K562 (cell line): ENCODE results near the gene PAQR4. TPM values are rescaled to one million over a fixed set of nuclear protein-coding genes. Genes with fewer than 3 reads are reported as not detected.

Experiments
- ATAC-seq: fragments of 200-7000 bp; cut with Tn5 transposase; 3 replicates; pipeline ENCODE4 v1.9.1; 2020; ENCODE audit warnings: moderate library complexity
- BruUV-seq: library from RNA; stranded (reverse); fragments of 400-500 nt; replicated peaks from 2 replicates; lab custom pipeline; 2021; lab: Mats Ljungman, UMichigan
- CTCF ChIA-PET: fragments of 300-600 bp; formaldehyde crosslinking; extraction: SDS; loops from one replicate; lab custom pipeline; 2021; ENCODE audit warnings: low intra/inter-chr PET ratio; lab: Yijun Ruan, JAX
- POLR2A ChIA-PET: fragments of 300-600, 350-650 bp; sonication (Branson Sonifier 250); formaldehyde crosslinking; extraction: SDS; loops from one replicate; lab custom pipeline; 2021; ENCODE audit warnings: antibody characterized with exemption, inconsistent platforms; lab: Yijun Ruan, JAX
- DNase-seq, 4 experiments: peaks; one replicate each; pipeline versions ENCODE4 v3.0.0 to v3.0.0-alpha.2; 2011 to 2018; ENCODE audit warnings: low spot score in 3 of 4, mixed read lengths in 3 of 4; ENCODE audit errors: extremely low read depth in 1 of 4
- FAIRE-seq: peaks from 2 replicates; lab custom pipeline; 2011; peaks lifted over from hg19 to GRCh38; lab: Jason Lieb, UNC
- H2AFZ ChIP-seq: 2 replicates; pipeline ENCODE4 v1.6.0; 2011; ENCODE audit warnings: low read depth, low read length, control low read depth, inconsistent platforms
- H3K27ac ChIP-seq: fragments of 200-600 bp; 3 replicates; pipeline ENCODE4 v1.8.0; 2011; ENCODE audit warnings: low read depth, mild to moderate bottlenecking, control low read depth, inconsistent platforms, low read length, moderate library complexity, mixed read lengths; ENCODE audit errors: extremely low read depth
- H3K27me3 ChIP-seq, 2 experiments: fragments of 300-600 bp in 1 of 2; 2 replicates in 1 of 2; 3 replicates in 1 of 2; pipeline versions ENCODE4 v1.6.0 to v1.8.0; 2011; ENCODE audit warnings: inconsistent platforms in 2 of 2, low read length in 2 of 2, mild to moderate bottlenecking in 1 of 2, mixed read lengths in 1 of 2, moderate library complexity in 1 of 2; ENCODE audit not compliant: control insufficient read depth in 2 of 2, insufficient read depth in 2 of 2
- H3K36me3 ChIP-seq: fragments of 300-600 bp; 3 replicates; pipeline ENCODE4 v1.8.0; 2011; ENCODE audit warnings: mild to moderate bottlenecking, low read length, inconsistent platforms; ENCODE audit not compliant: control insufficient read depth, insufficient read depth
- H3K4me1 ChIP-seq, 2 experiments: fragments of 200-600 bp in 1 of 2; replicated peaks in 1 of 2; 2 replicates in 1 of 2; 3 replicates in 1 of 2; pipeline versions ENCODE4 v1.5.1 to v1.8.0; 2011; ENCODE audit warnings: inconsistent platforms in 2 of 2, low read length in 2 of 2, mild to moderate bottlenecking in 1 of 2, mixed read lengths in 1 of 2, moderate library complexity in 1 of 2; ENCODE audit not compliant: control insufficient read depth in 2 of 2, insufficient read depth in 2 of 2
- H3K4me2 ChIP-seq: 2 replicates; pipeline ENCODE4 v1.6.1; 2011; ENCODE audit warnings: low read length, control low read depth, inconsistent platforms, mixed read lengths; ENCODE audit not compliant: insufficient read depth
- H3K4me3 ChIP-seq: fragments of 200-600 bp; sonication (generic), shearing (Covaris generic); 2 replicates; pipeline ENCODE4 v1.5.1; 2016; ENCODE audit warnings: control low read depth, inconsistent platforms
- H3K79me2 ChIP-seq: fragments of 200-600 bp; 3 replicates; pipeline ENCODE4 v1.8.0; 2011; ENCODE audit warnings: low read length, inconsistent platforms; ENCODE audit not compliant: control insufficient read depth, insufficient read depth
- H3K9ac ChIP-seq, 2 experiments: 2 replicates each; pipeline versions ENCODE4 v1.6.0 to v1.6.1; 2011; ENCODE audit warnings: low read depth in 2 of 2, low read length in 2 of 2, control low read depth in 1 of 2, inconsistent platforms in 1 of 2, mild to moderate bottlenecking in 1 of 2, mixed read lengths in 1 of 2; ENCODE audit not compliant: insufficient read depth in 1 of 2
- H3K9me1 ChIP-seq: one replicate; pipeline ENCODE4 v1.6.0; 2011; ENCODE audit warnings: inconsistent platforms, mild to moderate bottlenecking, low read length, moderate library complexity; ENCODE audit not compliant: control insufficient read depth, insufficient read depth
- H3K9me3 ChIP-seq: replicated peaks from 2 replicates; pipeline ENCODE4 v1.5.1; 2011; ENCODE audit warnings: low read depth, low read length, inconsistent platforms; ENCODE audit not compliant: control insufficient read depth, insufficient read depth
- H4K20me1 ChIP-seq: replicated peaks from 2 replicates; pipeline ENCODE4 v1.6.1; 2011; ENCODE audit warnings: low read length, inconsistent platforms, mixed read lengths; ENCODE audit not compliant: control insufficient read depth, insufficient read depth
- DMBX1 ChIP-seq: fragments of 250-450 bp; sonication (Bioruptor Pico); IDR thresholded peaks from 2 replicates; pipeline ENCODE4 v1.8.0; 2022; ENCODE audit warnings: inconsistent platforms, mild to moderate bottlenecking, moderate library complexity, borderline replicate concordance
- GATAD2A ChIP-seq: fragments of 450-650 bp; IDR thresholded peaks from 2 replicates; pipeline ENCODE4 v1.6.1; 2017
- HOXB6 ChIP-seq: fragments of 250-450 bp; sonication (Bioruptor Pico); IDR thresholded peaks from 2 replicates; pipeline ENCODE4 v1.5.1; 2022; ENCODE audit warnings: mild to moderate bottlenecking, borderline replicate concordance
- POLR2G ChIP-seq: fragments of 200-400 bp; formaldehyde crosslinking; IDR thresholded peaks from 2 replicates; pipeline ENCODE4 v1.6.1; 2017; ENCODE audit warnings: low read depth, mild to moderate bottlenecking, antibody characterized with exemption, low read length, moderate library complexity
- RB1 ChIP-seq: fragments of 450-650 bp; IDR thresholded peaks from 2 replicates; pipeline ENCODE4 v1.6.1; 2017; ENCODE audit warnings: low read depth, mild to moderate bottlenecking
- RBBP5 ChIP-seq: fragments of 200-600 bp; sonication (generic); IDR thresholded peaks from 2 replicates; pipeline ENCODE4 v1.6.1; 2012; ENCODE audit warnings: borderline replicate concordance, mild to moderate bottlenecking, low read length, control low read depth, inconsistent platforms; ENCODE audit not compliant: insufficient read depth, poor library complexity, severe bottlenecking
- TAF1 ChIP-seq: IDR thresholded peaks from 2 replicates; pipeline ENCODE4 v1.6.1; 2011; ENCODE audit warnings: mild to moderate bottlenecking, low read length, moderate library complexity; ENCODE audit not compliant: insufficient read depth, control insufficient read depth, severe bottlenecking; ENCODE audit errors: extremely low read depth
- ZBTB7A ChIP-seq: IDR thresholded peaks from 2 replicates; pipeline ENCODE4 v1.6.1; 2011; ENCODE audit warnings: low read depth, mild to moderate bottlenecking, low read length, moderate library complexity, borderline replicate concordance; ENCODE audit not compliant: control insufficient read depth
- WGBS: fragments of 100-300 bp; shearing (Covaris generic); methylation state at CpG from one replicate; pipeline ENCODE4 v1.1.6; 2016; ENCODE audit warnings: low coverage, mixed read lengths; ENCODE audit not compliant: insufficient coverage; ENCODE audit errors: missing lambda C conversion rate; 5-methylcytosine and 5-hydroxymethylcytosine counted together
- in situ Hi-C: fragments of 300-500 bp; cut with MboI; formaldehyde crosslinking; loops from 4 replicates; pipeline ENCODE4 v1.15.0; 2018; ENCODE audit warnings: inconsistent platforms, mixed read lengths
- intact Hi-C: fragments of 100-400 bp; cut with micrococcal nuclease; formaldehyde crosslinking; loops from 2 replicates; pipeline ENCODE4 v1.14.2; 2022
- polyA plus RNA-seq, 8 experiments: library from polyadenylated mRNA; depleted of rRNA in 4 of 8; stranded (reverse) in 5 of 8; unstranded in 3 of 8; fragments of >200 nt; fragmentation: Nextera tagmentation in 2 of 8; fragmentation: Illumina TruSeq in 1 of 8; extraction: Ambion mirVana in 2 of 8; extraction: Trizol in 1 of 8; gene quantifications; 2 replicates each; pipeline versions ENCODE4 v1.2.1 to v1.2.3, GENCODE V29; 2011 to 2014; ENCODE audit warnings: inconsistent platforms in 1 of 8, missing spikeins in 1 of 8
- total RNA-seq, 7 experiments: library from RNA; depleted of rRNA in 6 of 7; stranded (reverse); fragments of >200 nt in 6 of 7; fragmentation: Illumina TruSeq in 2 of 7; extraction: Trizol in 2 of 7; gene quantifications; 2 replicates each; pipeline versions ENCODE4 v1.2.1 to v1.2.3, GENCODE V29; 2011 to 2021; ENCODE audit warnings: low replicate concordance in 1 of 7
- TF ChIP-seq, protein P1 (sequence below): fragments of 250-450 bp; sonication (Bioruptor Pico); IDR thresholded peaks from 2 replicates; pipeline ENCODE4 v1.4.0; 2020; ENCODE audit warnings: mild to moderate bottlenecking
- TF ChIP-seq, protein P2 (sequence below): fragments of 250-450 bp; sonication (Bioruptor Pico); IDR thresholded peaks from 2 replicates; pipeline ENCODE4 v1.6.1; 2021; ENCODE audit warnings: mild to moderate bottlenecking
- TF ChIP-seq, protein P3 (sequence below), 2 experiments: fragments of 450-650 bp in 1 of 2; IDR thresholded peaks; 2 replicates each; pipeline ENCODE4 v1.6.1; 2011 to 2017; ENCODE audit warnings: low read depth in 2 of 2, antibody characterized with exemption in 1 of 2, borderline replicate concordance in 1 of 2, low read length in 1 of 2, mild to moderate bottlenecking in 1 of 2, mixed read lengths in 1 of 2; ENCODE audit not compliant: control insufficient read depth in 1 of 2
- TF ChIP-seq, protein P4 (sequence below): fragments of 250-450 bp; sonication (Bioruptor Pico); IDR thresholded peaks from 2 replicates; pipeline ENCODE4 v1.5.0; 2021

PAQR4 gene
- total and polyA plus RNA-seq, 9 of the 15 experiments (the other 6 are each of a cell fraction or from before 2014, with no cell fraction given): 0.62 to 40.4 (median 19.5) TPM

DNA sequence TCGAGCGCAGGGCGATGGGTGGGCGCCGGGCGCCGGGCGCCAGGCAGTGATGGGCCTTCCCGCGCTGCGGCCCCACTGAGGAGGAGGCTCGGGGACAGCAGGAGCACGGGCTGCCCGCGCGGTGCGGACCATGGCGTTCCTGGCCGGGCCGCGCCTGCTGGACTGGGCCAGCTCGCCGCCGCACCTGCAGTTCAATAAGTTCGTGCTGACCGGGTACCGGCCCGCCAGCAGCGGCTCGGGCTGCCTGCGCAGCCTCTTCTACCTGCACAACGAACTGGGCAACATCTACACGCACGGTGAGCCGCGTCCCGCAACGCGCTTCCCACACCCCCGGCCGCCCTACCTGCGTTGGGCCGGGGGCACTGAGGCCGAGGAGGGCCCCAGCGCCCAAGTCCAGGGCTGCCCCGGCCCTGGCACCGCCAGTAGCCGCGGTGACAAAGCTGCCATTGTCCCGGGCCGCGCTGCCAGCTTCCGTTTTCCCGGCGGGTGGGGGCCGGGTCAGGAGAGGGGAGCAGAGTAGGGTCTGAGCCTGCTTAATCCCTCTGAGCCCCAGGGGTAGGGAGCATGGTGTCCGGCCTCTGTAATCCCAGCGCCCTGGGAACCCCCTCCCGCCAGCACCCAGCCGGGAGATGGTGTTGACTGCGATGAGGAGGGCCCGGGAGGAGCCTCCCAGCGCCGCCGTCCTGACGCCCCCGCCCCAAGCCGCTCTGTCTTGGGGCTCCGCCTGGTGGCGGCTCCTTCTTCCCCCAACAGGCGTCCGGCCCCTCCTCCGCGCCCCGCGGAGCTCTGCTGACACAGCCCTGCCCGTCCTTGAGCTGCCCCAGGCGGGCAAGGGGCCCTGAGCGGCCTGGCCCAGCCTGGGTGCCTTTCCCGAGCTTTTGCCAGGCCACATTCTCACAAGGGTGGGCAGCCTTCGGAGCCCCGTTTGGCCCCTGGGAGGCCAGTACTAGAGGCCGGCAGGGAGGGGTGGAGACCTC is 685 bp downstream of the PAQR4 start:
- in situ Hi-C loops (no loop called here), intact Hi-C loops (loop anchor here (2.0 to 10.0 kb wide), 2 partner anchors 13 to 55 kb away; partner anchors contain the start of genes HCFC1R1, THOC6 and TNFRSF12A)
- peak; percentile 80 for ATAC-seq
- Histone ChIP-seq H3K27ac (peak overlapping the region; percentile 84), H4K20me1 (peaks cover 25% of the 10 kb centered on the region), H3K79me2 (peaks cover 22% of the 10 kb centered on the region), H3K27me3 (no peaks in the 10 kb centered on the region), H3K9me3 (no peaks in the 10 kb centered on the region), H3K4me1 (peaks cover 17 to 96% of the 10 kb centered on the region in 2 experiments), H3K36me3 (peaks cover 44% of the 10 kb centered on the region; the same call in 2 of the 3 replicates), H3K9ac (peak overlapping the region; percentile 77 to 99), H3K9me1 (peaks cover 3% of the 10 kb centered on the region), H3K4me2 (peak overlapping the region; percentile 78), H2AFZ (peak overlapping the region; percentile 91), H3K4me3 (peak overlapping the region; percentile 96)
- ChIA-PET POLR2A (interaction anchor here (0.5 to 1.9 kb wide), 15 partner anchors 8 to 455 kb away, joined by 3 to 23 read pairs (median 3); partner anchors contain the start of genes HCFC1R1, PKMYT1 and THOC6), CTCF (no interaction called here)
- peak; percentile 75 to 94 (median 80) for DNase-seq
- peak; percentile 82 for FAIRE-seq
- WGBS: 2% methylated on average over 31 of the region's 83 CpGs
- BruUV-seq: no TSS peak
- peak; percentile 4 for TF ChIP-seq RBBP5
- TF ChIP-seq, protein P1, sequence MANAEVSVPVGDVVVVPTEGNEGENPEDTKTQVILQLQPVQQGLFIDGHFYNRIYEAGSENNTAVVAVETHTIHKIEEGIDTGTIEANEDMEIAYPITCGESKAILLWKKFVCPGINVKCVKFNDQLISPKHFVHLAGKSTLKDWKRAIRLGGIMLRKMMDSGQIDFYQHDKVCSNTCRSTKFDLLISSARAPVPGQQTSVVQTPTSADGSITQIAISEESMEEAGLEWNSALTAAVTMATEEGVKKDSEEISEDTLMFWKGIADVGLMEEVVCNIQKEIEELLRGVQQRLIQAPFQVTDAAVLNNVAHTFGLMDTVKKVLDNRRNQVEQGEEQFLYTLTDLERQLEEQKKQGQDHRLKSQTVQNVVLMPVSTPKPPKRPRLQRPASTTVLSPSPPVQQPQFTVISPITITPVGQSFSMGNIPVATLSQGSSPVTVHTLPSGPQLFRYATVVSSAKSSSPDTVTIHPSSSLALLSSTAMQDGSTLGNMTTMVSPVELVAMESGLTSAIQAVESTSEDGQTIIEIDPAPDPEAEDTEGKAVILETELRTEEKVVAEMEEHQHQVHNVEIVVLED (CRISPR knock-in tag): peak; percentile 27; the same call in 1 of the 2 replicates
- TF ChIP-seq GATAD2A: 0 out of 2 replicates have a peak, but pooled peaks have one; percentile 9
- TF ChIP-seq DMBX1 (CRISPR knock-in tag): no peak
- TF ChIP-seq HOXB6: no peak
- peak; percentile 72 for TF ChIP-seq TAF1
- TF ChIP-seq, protein P2, sequence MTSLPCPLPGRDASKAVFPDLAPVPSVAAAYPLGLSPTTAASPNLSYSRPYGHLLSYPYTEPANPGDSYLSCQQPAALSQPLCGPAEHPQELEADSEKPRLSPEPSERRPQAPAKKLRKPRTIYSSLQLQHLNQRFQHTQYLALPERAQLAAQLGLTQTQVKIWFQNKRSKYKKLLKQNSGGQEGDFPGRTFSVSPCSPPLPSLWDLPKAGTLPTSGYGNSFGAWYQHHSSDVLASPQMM (CRISPR knock-in tag): no peak
- TF ChIP-seq, protein P3, sequence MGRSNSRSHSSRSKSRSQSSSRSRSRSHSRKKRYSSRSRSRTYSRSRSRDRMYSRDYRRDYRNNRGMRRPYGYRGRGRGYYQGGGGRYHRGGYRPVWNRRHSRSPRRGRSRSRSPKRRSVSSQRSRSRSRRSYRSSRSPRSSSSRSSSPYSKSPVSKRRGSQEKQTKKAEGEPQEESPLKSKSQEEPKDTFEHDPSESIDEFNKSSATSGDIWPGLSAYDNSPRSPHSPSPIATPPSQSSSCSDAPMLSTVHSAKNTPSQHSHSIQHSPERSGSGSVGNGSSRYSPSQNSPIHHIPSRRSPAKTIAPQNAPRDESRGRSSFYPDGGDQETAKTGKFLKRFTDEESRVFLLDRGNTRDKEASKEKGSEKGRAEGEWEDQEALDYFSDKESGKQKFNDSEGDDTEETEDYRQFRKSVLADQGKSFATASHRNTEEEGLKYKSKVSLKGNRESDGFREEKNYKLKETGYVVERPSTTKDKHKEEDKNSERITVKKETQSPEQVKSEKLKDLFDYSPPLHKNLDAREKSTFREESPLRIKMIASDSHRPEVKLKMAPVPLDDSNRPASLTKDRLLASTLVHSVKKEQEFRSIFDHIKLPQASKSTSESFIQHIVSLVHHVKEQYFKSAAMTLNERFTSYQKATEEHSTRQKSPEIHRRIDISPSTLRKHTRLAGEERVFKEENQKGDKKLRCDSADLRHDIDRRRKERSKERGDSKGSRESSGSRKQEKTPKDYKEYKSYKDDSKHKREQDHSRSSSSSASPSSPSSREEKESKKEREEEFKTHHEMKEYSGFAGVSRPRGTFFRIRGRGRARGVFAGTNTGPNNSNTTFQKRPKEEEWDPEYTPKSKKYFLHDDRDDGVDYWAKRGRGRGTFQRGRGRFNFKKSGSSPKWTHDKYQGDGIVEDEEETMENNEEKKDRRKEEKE (IDR thresholded peaks at IDR 0.05; ENCODE audit: borderline replicate concordance in 1 of 2, control insufficient read depth in 1 of 2, low read depth in 2 of 2, low read length in 1 of 2): no peak
- TF ChIP-seq, protein P4, sequence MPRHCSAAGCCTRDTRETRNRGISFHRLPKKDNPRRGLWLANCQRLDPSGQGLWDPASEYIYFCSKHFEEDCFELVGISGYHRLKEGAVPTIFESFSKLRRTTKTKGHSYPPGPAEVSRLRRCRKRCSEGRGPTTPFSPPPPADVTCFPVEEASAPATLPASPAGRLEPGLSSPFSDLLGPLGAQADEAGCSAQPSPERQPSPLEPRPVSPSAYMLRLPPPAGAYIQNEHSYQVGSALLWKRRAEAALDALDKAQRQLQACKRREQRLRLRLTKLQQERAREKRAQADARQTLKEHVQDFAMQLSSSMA: 0 out of 2 replicates have a peak, but pooled peaks have one; percentile 75
- TF ChIP-seq ZBTB7A: peak; percentile 92
- TF ChIP-seq RB1: peak; percentile 56; the same call in 1 of the 2 replicates
- peak; percentile 85 for TF ChIP-seq POLR2G
